K562 (cell line): ENCODE data around the gene STX2. TPM values are rescaled to one million over a fixed set of nuclear protein-coding genes. Genes with fewer than 3 reads are reported as not detected.

Source experiments
- CEBPB ChIP-seq: fragments of 450-650 bp; IDR thresholded peaks from 2 replicates; pipeline ENCODE4 v1.6.1; 2016; ENCODE audit warnings: missing genetic modification characterization, missing compliant biosample characterization
- COPS2 ChIP-seq: fragments of 450-650 bp; conservative IDR thresholded peaks from 2 replicates; pipeline ENCODE4 v1.6.1; 2016; ENCODE audit warnings: mild to moderate bottlenecking, moderate library complexity
- FOSL1 ChIP-seq: fragments of 200-800 bp; sonication (Bioruptor generic); conservative IDR thresholded peaks from 2 replicates; pipeline ENCODE4 v1.6.1; 2016; ENCODE audit warnings: missing genetic modification characterization, missing compliant biosample characterization
- FOXJ2 ChIP-seq: fragments of 200-800 bp; sonication (Bioruptor generic); IDR thresholded peaks from 2 replicates; pipeline ENCODE4 v1.6.1; 2016; ENCODE audit warnings: missing genetic modification characterization, missing compliant biosample characterization
- ILF3 ChIP-seq: fragments of 450-650 bp; IDR thresholded peaks from 2 replicates; pipeline ENCODE4 v1.6.1; 2018; ENCODE audit warnings: antibody characterized with exemption, mild to moderate bottlenecking, moderate library complexity, borderline replicate concordance
- MAX ChIP-seq: sonication (generic); formaldehyde crosslinking; IDR thresholded peaks from 2 replicates; pipeline ENCODE4 v1.9.0; 2022; ENCODE audit warnings: mild to moderate bottlenecking, missing genetic modification reagents
- MCM5 ChIP-seq: fragments of 450-650 bp; IDR thresholded peaks from 2 replicates; pipeline ENCODE4 v1.6.1; 2016; ENCODE audit warnings: low read depth
- NFIX ChIP-seq: fragments of 250-450 bp; sonication (Bioruptor Pico); IDR thresholded peaks from 2 replicates; pipeline ENCODE4 v1.4.0; 2020; ENCODE audit warnings: low read depth, mild to moderate bottlenecking, moderate library complexity
- OTX1 ChIP-seq: fragments of 450-650 bp; formaldehyde crosslinking; IDR thresholded peaks from 2 replicates; pipeline ENCODE4 v1.4.0; 2022; ENCODE audit warnings: mild to moderate bottlenecking
- RFX7 ChIP-seq: fragments of 250-450 bp; sonication (Bioruptor Pico); IDR thresholded peaks from 2 replicates; pipeline ENCODE4 v1.5.1; 2021; ENCODE audit warnings: mild to moderate bottlenecking
- SETDB1 ChIP-seq: IDR thresholded peaks from one replicate; pipeline ENCODE4 v1.6.1; 2012; ENCODE audit warnings: low read length, control low read depth, inconsistent platforms
- SMARCA5 ChIP-seq: fragments of 450-650 bp; IDR thresholded peaks from 2 replicates; pipeline ENCODE4 v1.6.1; 2016
- SREBF2 ChIP-seq: sonication (generic); formaldehyde crosslinking; IDR thresholded peaks from 2 replicates; pipeline ENCODE4 v1.4.0; 2020; ENCODE audit warnings: mild to moderate bottlenecking, missing genetic modification reagents
- SRSF3 ChIP-seq: fragments of 200-400 bp; formaldehyde crosslinking; IDR thresholded peaks from 2 replicates; pipeline ENCODE4 v1.6.1; 2016; ENCODE audit warnings: mild to moderate bottlenecking, low read length, moderate library complexity; ENCODE audit not compliant: insufficient read depth
- TCF3 ChIP-seq: sonication (generic); formaldehyde crosslinking; IDR thresholded peaks from 2 replicates; pipeline ENCODE4 v1.4.0; 2020; ENCODE audit warnings: mild to moderate bottlenecking, missing genetic modification reagents
- XRCC4 ChIP-seq: IDR thresholded peaks from one replicate; pipeline ENCODE4 v1.6.1; 2011; ENCODE audit not compliant: insufficient read depth, insufficient read length; ENCODE audit errors: extremely low read depth
- YBX1 ChIP-seq: fragments of 450-650 bp; IDR thresholded peaks from 2 replicates; pipeline ENCODE4 v1.7.1; 2016; ENCODE audit warnings: mild to moderate bottlenecking
- ZBTB1 ChIP-seq: sonication (generic); formaldehyde crosslinking; IDR thresholded peaks from 2 replicates; pipeline ENCODE4 v1.8.1; 2023; ENCODE audit warnings: missing genetic modification reagents, low read depth, mild to moderate bottlenecking, borderline replicate concordance
- ZBTB49 ChIP-seq: sonication (generic); formaldehyde crosslinking; IDR thresholded peaks from 2 replicates; pipeline ENCODE4 v1.8.0; 2022; ENCODE audit warnings: missing genetic modification reagents, mild to moderate bottlenecking, borderline replicate concordance
- ZC3H4 ChIP-seq: sonication (generic); formaldehyde crosslinking; IDR thresholded peaks from 2 replicates; pipeline ENCODE4 v1.9.0; 2021; ENCODE audit warnings: missing genetic modification reagents, borderline replicate concordance
- ZNF444 ChIP-seq: fragments of 250-450 bp; sonication (Bioruptor Pico); IDR thresholded peaks from 2 replicates; pipeline ENCODE4 v1.4.0; 2020; ENCODE audit warnings: mild to moderate bottlenecking, moderate library complexity
- ZNF445 ChIP-seq: fragments of 250-450 bp; sonication (Bioruptor Pico); IDR thresholded peaks from 2 replicates; pipeline ENCODE4 v1.4.0; 2020; ENCODE audit warnings: low read depth, mild to moderate bottlenecking, moderate library complexity
- polyA plus RNA-seq, 8 experiments: library from polyadenylated mRNA; depleted of rRNA in 4 of 8; stranded (reverse) in 5 of 8; unstranded in 3 of 8; fragments of >200 nt; fragmentation: Nextera tagmentation in 2 of 8; fragmentation: Illumina TruSeq in 1 of 8; extraction: Ambion mirVana in 2 of 8; extraction: Trizol in 1 of 8; gene quantifications; 2 replicates each; pipeline versions ENCODE4 v1.2.1 to v1.2.3, GENCODE V29; 2011 to 2014; ENCODE audit warnings: inconsistent platforms in 1 of 8, missing spikeins in 1 of 8
- total RNA-seq, 7 experiments: library from RNA; depleted of rRNA in 6 of 7; stranded (reverse); fragments of >200 nt in 6 of 7; fragmentation: Illumina TruSeq in 2 of 7; extraction: Trizol in 2 of 7; gene quantifications; 2 replicates each; pipeline versions ENCODE4 v1.2.1 to v1.2.3, GENCODE V29; 2011 to 2021; ENCODE audit warnings: low replicate concordance in 1 of 7
- TF ChIP-seq, protein P1 (sequence below): fragments of 450-650 bp; formaldehyde crosslinking; IDR thresholded peaks from 2 replicates; pipeline ENCODE4 v1.4.0; 2022; ENCODE audit warnings: mild to moderate bottlenecking, moderate library complexity
- TF ChIP-seq, protein P2 (sequence below): sonication (generic); formaldehyde crosslinking; IDR thresholded peaks from 2 replicates; pipeline ENCODE4 v1.8.1; 2022; ENCODE audit warnings: missing genetic modification reagents

STX2 gene
- total and polyA plus RNA-seq, 9 of the 15 experiments (the other 6 are each of a cell fraction or from before 2014, with no cell fraction given), result 22.2 to 54.6 (median 30.8) TPM

GRCh38 chr12:130871286-130872178 lies 32.5 kb upstream of the STX2 start, which contains the start of gene RAN (continued):
- TF ChIP-seq ILF3, result no peak
- no peak for TF ChIP-seq XRCC4
- 0 out of 2 replicates have a peak, but pooled peaks have one; percentile 12 for TF ChIP-seq OTX1 (CRISPR knock-in tag)
- no peak for TF ChIP-seq MCM5
- no peak for TF ChIP-seq ZNF445 (CRISPR knock-in tag)
- TF ChIP-seq COPS2, result no peak
- TF ChIP-seq ZBTB49 (CRISPR knock-in tag), result no peak
- no peak for TF ChIP-seq RFX7 (CRISPR knock-in tag)
- peak; percentile 68 for TF ChIP-seq CEBPB (tag)
- TF ChIP-seq, protein P1, sequence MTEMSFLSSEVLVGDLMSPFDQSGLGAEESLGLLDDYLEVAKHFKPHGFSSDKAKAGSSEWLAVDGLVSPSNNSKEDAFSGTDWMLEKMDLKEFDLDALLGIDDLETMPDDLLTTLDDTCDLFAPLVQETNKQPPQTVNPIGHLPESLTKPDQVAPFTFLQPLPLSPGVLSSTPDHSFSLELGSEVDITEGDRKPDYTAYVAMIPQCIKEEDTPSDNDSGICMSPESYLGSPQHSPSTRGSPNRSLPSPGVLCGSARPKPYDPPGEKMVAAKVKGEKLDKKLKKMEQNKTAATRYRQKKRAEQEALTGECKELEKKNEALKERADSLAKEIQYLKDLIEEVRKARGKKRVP (CRISPR knock-in tag), result no peak
- TF ChIP-seq MAX (CRISPR knock-in tag), result peak; percentile 91
- TF ChIP-seq FOSL1 (tag), result no peak; the same call in 1 of the 2 replicates
- no peak for TF ChIP-seq YBX1
- TF ChIP-seq SETDB1, result no peak
- no peak for TF ChIP-seq ZNF444 (CRISPR knock-in tag)
- TF ChIP-seq, protein P2, sequence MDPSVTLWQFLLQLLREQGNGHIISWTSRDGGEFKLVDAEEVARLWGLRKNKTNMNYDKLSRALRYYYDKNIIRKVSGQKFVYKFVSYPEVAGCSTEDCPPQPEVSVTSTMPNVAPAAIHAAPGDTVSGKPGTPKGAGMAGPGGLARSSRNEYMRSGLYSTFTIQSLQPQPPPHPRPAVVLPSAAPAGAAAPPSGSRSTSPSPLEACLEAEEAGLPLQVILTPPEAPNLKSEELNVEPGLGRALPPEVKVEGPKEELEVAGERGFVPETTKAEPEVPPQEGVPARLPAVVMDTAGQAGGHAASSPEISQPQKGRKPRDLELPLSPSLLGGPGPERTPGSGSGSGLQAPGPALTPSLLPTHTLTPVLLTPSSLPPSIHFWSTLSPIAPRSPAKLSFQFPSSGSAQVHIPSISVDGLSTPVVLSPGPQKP (CRISPR knock-in tag), result no peak
- TF ChIP-seq ZC3H4, result peak; percentile 85; the same call in 1 of the 2 replicates
- TF ChIP-seq NFIX (CRISPR knock-in tag), result no peak
- peak; percentile 17; the same call in 1 of the 2 replicates for TF ChIP-seq TCF3 (CRISPR knock-in tag)
- peak; percentile 96 for TF ChIP-seq ZBTB1 (CRISPR knock-in tag)
- TF ChIP-seq FOXJ2, result no peak
- TF ChIP-seq SRSF3, result 0 out of 2 replicates have a peak, but pooled peaks have one; percentile 93
- TF ChIP-seq SMARCA5, result 0 out of 2 replicates have a peak, but pooled peaks have one; percentile 61
- TF ChIP-seq SREBF2 (CRISPR knock-in tag), result no peak
